ENCODE results near the gene MMP27.

GRCh38 chr11:102669664-102670063 is 35.9 kb downstream of the MMP27 start:
- no peak for TF ChIP-seq CTCF (IDR thresholded peaks at IDR 0.05)
- no peak for TF ChIP-seq POLR2A (IDR thresholded peaks at IDR 0.05)

All from lower leg skin (tissue), 3 donors.